ENCODE measurements around the gene PSIP1.

- TF ChIP-seq CTCF (conservative IDR thresholded peaks at IDR 0.05 in 1 of 2, IDR thresholded peaks at IDR 0.05 in 1 of 2; ENCODE audit: extremely low read depth in 1 of 2, insufficient read depth in 1 of 2, low read depth in 1 of 2, low read length in 2 of 2) (no peak), EZH2 (IDR thresholded peaks at IDR 0.05; ENCODE audit: borderline replicate concordance, low read length) (no peak)
These were observed 1.4 kb upstream of the PSIP1 start for GRCh38 chr9:15512204-15512603.
